Endothelial cell of umbilical vein (primary cell): Measurements from ENCODE around the gene DTX4.

Experiments used
- CTCF ChIP-seq, 2 donors: IDR thresholded peaks; 1 replicate in 1 of 2; 2 replicates in 1 of 2; pipeline ENCODE4 v1.5.1; 2011; ENCODE audit warnings: low read length in 2 of 2, mild to moderate bottlenecking in 2 of 2, moderate library complexity in 2 of 2, control low read depth in 1 of 2, inconsistent platforms in 1 of 2, low read depth in 1 of 2; ENCODE audit not compliant: insufficient read depth in 1 of 2; ENCODE audit errors: extremely low read depth in 1 of 2
- JUN ChIP-seq: IDR thresholded peaks from 2 replicates; pipeline ENCODE4 v1.6.1; 2011; ENCODE audit warnings: borderline replicate concordance, low read depth; ENCODE audit not compliant: insufficient read length, insufficient read depth

- TF ChIP-seq JUN (no peak), CTCF (IDR thresholded peaks at IDR 0.05; ENCODE audit: extremely low read depth in 1 of 2, insufficient read depth in 1 of 2, low read depth in 1 of 2, low read length in 2 of 2) (no peak)
These were observed 29.4 kb downstream of the DTX4 start for GRCh38 chr11:59201353-59201752.
